ENCODE results near the gene HPCAL1.

GRCh38 chr2:10353931-10354330, 51.2 kb downstream of the HPCAL1 start:
- TF ChIP-seq EZH2phosphoT487 (IDR thresholded peaks at IDR 0.05; ENCODE audit: borderline replicate concordance, low read depth, low read length) (no peak), CTCF (conservative IDR thresholded peaks at IDR 0.05; ENCODE audit: low read length) (no peak)

Data from OCI-LY7 (cell line).